Fibroblast of lung (primary cell): ENCODE data around the gene MMP25.

Experiments
- EZH2 ChIP-seq: IDR thresholded peaks from 2 replicates; pipeline ENCODE4 v1.5.1; 2012; ENCODE audit warnings: low read length, control low read depth, mild to moderate bottlenecking; ENCODE audit errors: missing control alignments
- TF ChIP-seq, protein P1 (sequence below), 2 donors: IDR thresholded peaks in 1 of 2; conservative IDR thresholded peaks in 1 of 2; 1 replicate in 1 of 2; 2 replicates in 1 of 2; pipeline ENCODE4 v1.5.1; 2011 to 2012; ENCODE audit warnings: low read length in 2 of 2, control low read depth in 1 of 2, inconsistent platforms in 1 of 2, low read depth in 1 of 2, mild to moderate bottlenecking in 1 of 2

DNA sequence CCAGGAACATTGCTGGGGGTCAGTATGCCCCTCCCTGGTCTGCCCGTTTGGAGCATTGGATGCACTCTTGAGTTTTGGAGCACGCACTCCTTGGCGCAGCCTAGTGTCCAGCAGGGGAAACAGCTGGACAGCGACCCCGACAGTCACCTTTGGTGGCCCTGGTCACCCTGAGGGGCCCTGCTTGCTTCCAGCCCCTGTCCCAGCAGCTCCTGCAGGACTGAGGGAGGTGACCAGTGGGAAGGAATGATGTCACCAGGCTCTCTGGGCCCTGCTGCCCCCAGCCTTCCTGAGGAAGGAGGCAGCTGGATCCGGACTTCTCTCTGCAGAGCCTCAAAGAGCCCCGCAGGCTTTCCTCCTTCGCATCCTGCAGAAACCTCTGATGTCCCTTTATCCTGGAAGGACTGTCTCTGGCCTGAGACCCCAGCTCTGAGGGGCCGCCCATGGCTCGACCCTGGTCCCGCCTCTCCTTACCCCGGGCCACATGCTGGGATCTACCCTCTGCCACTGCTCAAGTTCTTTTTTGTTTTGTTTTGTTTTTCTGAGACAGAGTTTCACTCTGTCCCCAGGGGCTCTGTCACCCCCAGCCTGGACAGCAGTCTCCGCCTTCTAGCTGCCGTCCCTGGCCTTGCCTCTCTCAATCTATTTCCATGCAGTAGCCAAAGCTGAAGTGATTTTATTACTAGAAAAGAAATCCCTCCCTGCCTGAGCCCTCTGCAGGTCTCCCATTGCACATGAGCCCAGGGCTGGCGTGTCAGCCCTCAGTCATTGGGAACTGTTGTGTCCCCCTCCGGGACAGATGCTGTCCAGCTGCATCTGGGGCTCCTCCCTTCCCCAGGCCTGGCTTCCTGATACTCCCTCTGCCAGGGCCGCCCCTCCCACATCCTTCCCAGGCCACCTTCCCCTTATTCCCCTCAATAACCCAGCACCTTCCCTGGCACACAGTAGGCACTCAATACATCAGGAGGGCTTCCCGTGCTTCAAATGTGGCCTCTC lies 41.2 kb downstream of the MMP25 start:
- TF ChIP-seq, protein P1, sequence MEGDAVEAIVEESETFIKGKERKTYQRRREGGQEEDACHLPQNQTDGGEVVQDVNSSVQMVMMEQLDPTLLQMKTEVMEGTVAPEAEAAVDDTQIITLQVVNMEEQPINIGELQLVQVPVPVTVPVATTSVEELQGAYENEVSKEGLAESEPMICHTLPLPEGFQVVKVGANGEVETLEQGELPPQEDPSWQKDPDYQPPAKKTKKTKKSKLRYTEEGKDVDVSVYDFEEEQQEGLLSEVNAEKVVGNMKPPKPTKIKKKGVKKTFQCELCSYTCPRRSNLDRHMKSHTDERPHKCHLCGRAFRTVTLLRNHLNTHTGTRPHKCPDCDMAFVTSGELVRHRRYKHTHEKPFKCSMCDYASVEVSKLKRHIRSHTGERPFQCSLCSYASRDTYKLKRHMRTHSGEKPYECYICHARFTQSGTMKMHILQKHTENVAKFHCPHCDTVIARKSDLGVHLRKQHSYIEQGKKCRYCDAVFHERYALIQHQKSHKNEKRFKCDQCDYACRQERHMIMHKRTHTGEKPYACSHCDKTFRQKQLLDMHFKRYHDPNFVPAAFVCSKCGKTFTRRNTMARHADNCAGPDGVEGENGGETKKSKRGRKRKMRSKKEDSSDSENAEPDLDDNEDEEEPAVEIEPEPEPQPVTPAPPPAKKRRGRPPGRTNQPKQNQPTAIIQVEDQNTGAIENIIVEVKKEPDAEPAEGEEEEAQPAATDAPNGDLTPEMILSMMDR (conservative IDR thresholded peaks at IDR 0.05 in 1 of 2, IDR thresholded peaks at IDR 0.05 in 1 of 2; ENCODE audit: low read depth in 1 of 2, low read length in 2 of 2): peak in 1 of 2 donors; percentile 30
- TF ChIP-seq EZH2: no peak
